ENCODE results near the gene KDF1.

Gene KDF1

GRCh38 chr1:26900001-26900814, 60.1 kb downstream of the KDF1 start, which contains the start of gene GPATCH3:
Gene GPATCH3, minus strand, starts transcription at chr1:26900467. Its CDS starts 25 bp downstream, at chr1:26900442.
- Histone ChIP-seq H3K9ac (ENCODE audit: low read length in 2 of 2) (peak within 1 kb of the TSS; percentile 92 to 96), H3K4me1 (ENCODE audit: control insufficient read depth, insufficient read depth, low read length) (peaks cover 21% of the 10 kb centered on the region), H3K4me3 (ENCODE audit: low read length in 2 of 2) (peak within 1 kb of the TSS; percentile 93 to 99), H3K36me3 (ENCODE audit: control insufficient read depth in 2 of 2, insufficient read depth in 2 of 2, low read length in 2 of 2) (peaks cover 11 to 13% of the 10 kb centered on the region in 2 donors), H3K27ac (ENCODE audit: low read length) (peak within 1 kb of the TSS; percentile 87), H3K9me3 (ENCODE audit: control insufficient read depth in 2 of 2, low read length in 2 of 2) (no peaks in the 10 kb centered on the region), H3K27me3 (ENCODE audit: control insufficient read depth in 1 of 2, insufficient read depth in 2 of 2, low read length in 2 of 2) (no peaks in the 10 kb centered on the region)
